ENCODE results near the gene KIAA0513.

The KIAA0513 gene

DNA sequence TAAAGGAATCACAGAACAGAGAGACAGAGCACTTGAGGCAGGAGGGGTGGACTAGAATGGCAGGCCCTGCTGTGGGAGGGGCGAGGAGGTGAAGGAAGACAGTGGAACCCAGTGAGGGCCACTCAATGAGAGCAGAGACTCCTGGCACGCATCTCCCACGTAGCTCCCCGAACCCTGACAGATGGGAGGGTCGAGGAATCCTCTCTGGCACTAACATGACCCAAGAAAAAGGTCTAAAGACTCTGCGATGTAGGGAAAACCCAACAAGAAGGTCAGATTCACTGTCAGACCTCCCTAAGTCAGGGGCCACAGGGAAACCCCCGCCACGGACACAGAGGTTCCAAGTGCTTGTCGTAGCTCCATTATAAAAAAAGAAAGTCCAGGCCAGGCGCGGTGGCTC, 31.2 kb upstream of the KIAA0513 start:
- Histone ChIP-seq H3K36me3 (ENCODE audit: insufficient read depth, low read length) (peaks cover 36% of the 10 kb centered on the region), H2AFZ (ENCODE audit: low read depth, low read length) (no peak overlapping the region), H3K9me3 (ENCODE audit: low read length) (peaks cover 4% of the 10 kb centered on the region), H3K4me1 (ENCODE audit: insufficient read depth, low read length) (no peaks in the 10 kb centered on the region), H3K4me3 (ENCODE audit: low read length) (no peak overlapping the region), H3K27me3 (ENCODE audit: insufficient read depth, low read length) (no peaks in the 10 kb centered on the region)

DNA sequence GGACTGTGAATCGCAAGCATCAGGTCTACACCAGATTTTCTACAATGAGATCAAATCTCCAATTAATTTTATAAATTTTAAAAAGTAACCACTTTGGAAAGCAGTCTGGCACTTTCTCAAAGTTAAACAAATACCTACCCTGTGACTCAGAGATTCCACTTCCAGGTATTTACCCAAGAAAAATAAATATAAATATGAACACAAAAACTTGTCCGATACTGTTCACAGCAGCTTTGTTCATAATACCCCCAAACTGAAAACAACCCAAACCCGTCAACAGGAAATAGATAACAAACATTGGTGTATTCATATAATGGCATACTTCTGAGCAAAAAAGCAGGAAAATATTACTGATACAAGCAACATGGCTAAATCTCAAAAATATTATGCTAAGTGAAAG, 28.4 kb upstream of the KIAA0513 start:
- peaks cover 4% of the 10 kb centered on the region for H3K9me3 ChIP-seq (ENCODE audit: low read length)
- H3K4me3 ChIP-seq (ENCODE audit: low read length): no peak overlapping the region
- no peaks in the 10 kb centered on the region for H3K4me1 ChIP-seq (ENCODE audit: insufficient read depth, low read length)
- H3K36me3 ChIP-seq (ENCODE audit: insufficient read depth, low read length): peaks cover 20% of the 10 kb centered on the region
- H2AFZ ChIP-seq (ENCODE audit: low read depth, low read length): no peak overlapping the region
- H3K27me3 ChIP-seq (ENCODE audit: insufficient read depth, low read length): no peaks in the 10 kb centered on the region

DNA sequence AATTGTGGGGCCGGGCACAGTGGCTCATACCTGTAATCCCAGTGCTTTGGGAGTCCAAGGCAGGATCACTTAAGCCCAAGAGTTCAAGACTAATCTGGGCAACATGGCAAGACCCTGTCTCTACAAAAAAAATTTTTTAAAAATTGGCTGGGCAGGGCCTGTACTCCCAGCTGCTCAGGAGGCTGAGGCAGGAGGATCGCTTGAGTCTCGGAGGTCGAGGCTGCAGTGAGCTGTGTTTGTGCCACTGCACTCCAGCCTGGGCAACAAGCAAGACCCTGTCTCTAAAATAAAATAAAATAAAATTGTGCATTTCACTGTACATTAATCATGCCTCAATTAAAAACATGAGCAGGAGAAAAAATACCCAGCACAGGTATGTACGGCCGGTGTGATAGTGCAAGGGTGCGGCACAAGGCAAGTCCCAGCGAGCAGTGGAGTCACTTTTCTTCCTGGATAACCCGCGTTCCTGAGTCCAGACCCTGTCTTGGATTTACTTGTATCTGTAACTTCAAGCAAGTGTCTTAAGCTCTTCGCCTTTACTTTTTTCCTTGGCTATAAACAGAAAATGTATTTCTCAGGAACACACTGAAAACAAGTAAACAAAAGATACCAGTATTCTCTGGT, 27.6 kb upstream of the KIAA0513 start:
- Histone ChIP-seq H2AFZ (ENCODE audit: low read depth, low read length) (no peak overlapping the region), H3K27me3 (ENCODE audit: insufficient read depth, low read length) (no peaks in the 10 kb centered on the region), H3K4me1 (ENCODE audit: insufficient read depth, low read length) (no peaks in the 10 kb centered on the region), H3K36me3 (ENCODE audit: insufficient read depth, low read length) (peaks cover 12% of the 10 kb centered on the region), H3K9me3 (ENCODE audit: low read length) (peaks cover 4% of the 10 kb centered on the region), H3K4me3 (ENCODE audit: low read length) (no peak overlapping the region)

DNA sequence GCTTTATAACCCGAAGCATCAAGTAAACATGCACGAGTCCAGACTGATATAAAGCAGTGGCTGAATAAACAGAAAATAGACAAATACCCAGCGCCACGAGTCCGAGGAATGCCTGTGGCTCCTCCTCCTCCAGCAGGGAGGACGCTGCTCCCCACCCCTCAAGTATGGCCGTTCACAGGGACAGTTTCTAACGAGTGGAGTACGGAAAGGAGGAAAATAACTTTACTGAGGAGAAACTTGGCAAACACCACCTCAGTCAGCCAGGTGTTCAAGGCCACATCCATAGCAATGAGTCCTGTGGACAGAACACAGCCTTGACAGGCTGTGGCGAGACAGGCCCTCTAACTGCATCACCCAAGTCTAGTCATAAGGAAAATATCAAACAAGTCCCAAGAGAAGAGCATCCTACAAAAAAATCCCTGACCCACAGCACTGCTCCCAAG, 25.5 kb upstream of the KIAA0513 start:
- H3K36me3 ChIP-seq (ENCODE audit: insufficient read depth, low read length): peaks cover 5% of the 10 kb centered on the region
- H2AFZ ChIP-seq (ENCODE audit: low read depth, low read length): no peak overlapping the region
- no peaks in the 10 kb centered on the region for H3K4me1 ChIP-seq (ENCODE audit: insufficient read depth, low read length)
- peaks cover 4% of the 10 kb centered on the region for H3K9me3 ChIP-seq (ENCODE audit: low read length)
- H3K27me3 ChIP-seq (ENCODE audit: insufficient read depth, low read length): no peaks in the 10 kb centered on the region
- no peak overlapping the region for H3K4me3 ChIP-seq (ENCODE audit: low read length)

DNA sequence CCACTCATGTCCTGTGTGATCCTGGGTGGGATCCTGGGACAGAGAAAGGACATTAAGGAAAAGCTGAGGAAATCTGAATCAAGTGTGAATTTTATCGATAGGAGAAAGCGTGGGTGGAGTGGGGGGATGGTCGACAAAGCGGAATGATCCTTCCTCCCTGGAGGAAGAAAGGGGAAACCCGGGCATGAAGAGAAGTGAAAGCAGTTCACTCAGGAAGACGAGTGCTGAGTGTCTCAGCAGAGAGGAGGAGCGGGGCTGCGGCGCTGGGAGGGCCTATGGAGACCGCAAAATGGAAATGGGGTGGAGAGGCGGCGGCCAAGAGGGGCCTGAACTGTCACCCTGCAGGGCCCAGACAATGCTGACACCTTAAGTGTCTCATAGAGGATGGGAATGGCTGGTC, 25.0 kb upstream of the KIAA0513 start:
- H3K9me3 ChIP-seq (ENCODE audit: low read length): peaks cover 4% of the 10 kb centered on the region
- no peak overlapping the region for H2AFZ ChIP-seq (ENCODE audit: low read depth, low read length)
- H3K27me3 ChIP-seq (ENCODE audit: insufficient read depth, low read length): no peaks in the 10 kb centered on the region
- H3K4me3 ChIP-seq (ENCODE audit: low read length): no peak overlapping the region
- no peaks in the 10 kb centered on the region for H3K4me1 ChIP-seq (ENCODE audit: insufficient read depth, low read length)
- H3K36me3 ChIP-seq (ENCODE audit: insufficient read depth, low read length): peaks cover 5% of the 10 kb centered on the region

DNA sequence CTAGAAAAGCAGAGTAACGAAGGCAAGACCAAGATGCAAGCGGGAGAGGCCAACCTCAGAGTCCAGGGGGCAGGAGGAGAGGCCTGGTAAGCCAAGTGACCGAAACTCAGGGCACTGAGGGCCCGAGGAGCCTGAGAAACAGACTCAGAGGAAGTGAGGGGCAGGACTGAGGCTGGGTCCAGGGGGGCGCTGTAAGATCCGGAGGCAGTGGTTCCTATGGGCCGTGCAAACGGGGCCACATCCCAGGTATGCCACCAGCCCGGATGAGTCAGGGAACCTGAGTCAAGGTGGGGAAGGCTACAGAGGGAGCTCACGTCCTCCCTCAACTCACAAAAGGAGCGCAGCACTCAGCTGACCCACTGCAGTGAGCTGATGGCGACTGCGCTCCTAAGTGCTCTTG, 24.5 kb upstream of the KIAA0513 start:
- Histone ChIP-seq H3K4me1 (ENCODE audit: insufficient read depth, low read length) (no peaks in the 10 kb centered on the region), H3K4me3 (ENCODE audit: low read length) (no peak overlapping the region)

DNA sequence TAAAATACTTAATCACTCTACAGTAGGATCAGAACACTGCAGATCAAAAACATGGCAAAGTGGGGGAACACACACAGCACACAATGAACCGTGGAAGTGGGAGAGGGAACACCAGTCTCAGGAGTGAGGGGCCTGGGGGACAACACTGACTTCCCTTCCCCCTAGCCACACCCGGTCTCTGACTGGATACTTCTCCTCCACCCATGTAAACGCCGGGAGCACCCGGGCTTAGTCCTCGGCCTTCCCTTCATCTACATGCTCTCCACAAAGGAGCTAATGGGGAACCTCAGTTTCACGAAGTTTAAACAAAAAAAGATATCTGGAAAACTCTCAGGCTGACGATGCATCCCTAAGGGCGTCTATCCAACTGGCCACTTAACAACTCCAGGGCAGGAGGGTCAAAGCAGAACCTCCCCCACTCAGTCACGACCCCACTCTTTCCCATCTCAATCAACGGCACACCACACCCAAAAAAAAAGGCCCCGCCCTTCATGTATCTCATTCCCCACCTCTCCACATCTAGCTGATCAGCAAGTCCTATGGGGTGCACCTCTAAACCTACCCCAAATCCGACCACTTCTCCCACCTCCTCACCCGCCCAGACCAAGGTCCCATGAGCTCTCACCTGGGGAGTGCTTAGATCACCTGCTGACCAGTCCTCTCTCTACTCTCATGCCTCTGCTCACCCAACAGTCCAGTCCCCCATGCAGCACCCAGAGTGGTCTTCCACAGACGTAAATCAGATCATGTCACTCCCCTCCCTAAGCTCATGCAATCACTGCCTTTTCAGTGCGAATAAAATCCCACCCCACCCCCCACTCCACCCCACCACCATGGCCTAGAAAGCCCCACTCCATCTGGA, 23.6 kb upstream of the KIAA0513 start:
- no peaks in the 10 kb centered on the region for H3K9me3 ChIP-seq (ENCODE audit: low read length)
- H3K36me3 ChIP-seq (ENCODE audit: insufficient read depth, low read length): peaks cover 5% of the 10 kb centered on the region
- no peaks in the 10 kb centered on the region for H3K4me1 ChIP-seq (ENCODE audit: insufficient read depth, low read length)
- H2AFZ ChIP-seq (ENCODE audit: low read depth, low read length): no peak overlapping the region
- no peak overlapping the region for H3K4me3 ChIP-seq (ENCODE audit: low read length)
- H3K27me3 ChIP-seq (ENCODE audit: insufficient read depth, low read length): no peaks in the 10 kb centered on the region

More for the DNA sequence above, 24.5 kb upstream of the KIAA0513 start:
- H3K36me3 ChIP-seq (ENCODE audit: insufficient read depth, low read length): peaks cover 5% of the 10 kb centered on the region
- H3K27me3 ChIP-seq (ENCODE audit: insufficient read depth, low read length): no peaks in the 10 kb centered on the region
- H2AFZ ChIP-seq (ENCODE audit: low read depth, low read length): no peak overlapping the region
- H3K9me3 ChIP-seq (ENCODE audit: low read length): peaks cover 4% of the 10 kb centered on the region

DNA sequence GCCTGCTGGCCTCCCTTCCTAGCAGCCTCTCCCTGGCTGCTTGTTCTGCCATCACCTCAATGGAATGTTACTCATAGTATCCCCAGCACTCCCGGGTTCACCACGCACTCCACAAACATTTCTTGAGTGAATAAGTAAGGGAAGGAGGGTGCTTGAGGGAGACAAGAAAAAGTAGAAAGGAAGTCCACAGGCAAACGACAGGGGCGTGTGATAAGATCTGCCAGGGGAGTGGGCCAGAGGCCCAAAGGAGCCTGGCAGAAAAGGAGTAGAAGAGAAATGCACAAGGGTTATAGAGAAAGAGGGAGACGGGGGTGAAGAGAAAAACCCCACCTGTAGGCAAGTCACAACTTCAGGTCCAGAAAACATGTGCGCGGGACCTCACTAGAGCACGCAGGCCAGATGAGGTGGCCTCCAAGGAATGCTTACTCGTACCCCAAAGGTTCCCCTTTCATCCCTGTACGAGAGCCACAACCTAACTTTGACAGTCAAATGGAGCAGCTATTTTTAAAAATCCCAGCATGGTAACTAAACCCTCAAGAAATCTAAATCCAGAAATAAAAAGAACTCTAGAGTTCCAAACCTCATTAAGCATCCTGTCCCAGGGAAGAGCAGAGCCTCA, 22.9 kb upstream of the KIAA0513 start:
- Histone ChIP-seq H3K27me3 (ENCODE audit: insufficient read depth, low read length) (no peaks in the 10 kb centered on the region), H3K4me3 (ENCODE audit: low read length) (no peak overlapping the region), H2AFZ (ENCODE audit: low read depth, low read length) (no peak overlapping the region), H3K9me3 (ENCODE audit: low read length) (no peaks in the 10 kb centered on the region), H3K4me1 (ENCODE audit: insufficient read depth, low read length) (no peaks in the 10 kb centered on the region), H3K36me3 (ENCODE audit: insufficient read depth, low read length) (peaks cover under 1% of the 10 kb centered on the region)

DNA sequence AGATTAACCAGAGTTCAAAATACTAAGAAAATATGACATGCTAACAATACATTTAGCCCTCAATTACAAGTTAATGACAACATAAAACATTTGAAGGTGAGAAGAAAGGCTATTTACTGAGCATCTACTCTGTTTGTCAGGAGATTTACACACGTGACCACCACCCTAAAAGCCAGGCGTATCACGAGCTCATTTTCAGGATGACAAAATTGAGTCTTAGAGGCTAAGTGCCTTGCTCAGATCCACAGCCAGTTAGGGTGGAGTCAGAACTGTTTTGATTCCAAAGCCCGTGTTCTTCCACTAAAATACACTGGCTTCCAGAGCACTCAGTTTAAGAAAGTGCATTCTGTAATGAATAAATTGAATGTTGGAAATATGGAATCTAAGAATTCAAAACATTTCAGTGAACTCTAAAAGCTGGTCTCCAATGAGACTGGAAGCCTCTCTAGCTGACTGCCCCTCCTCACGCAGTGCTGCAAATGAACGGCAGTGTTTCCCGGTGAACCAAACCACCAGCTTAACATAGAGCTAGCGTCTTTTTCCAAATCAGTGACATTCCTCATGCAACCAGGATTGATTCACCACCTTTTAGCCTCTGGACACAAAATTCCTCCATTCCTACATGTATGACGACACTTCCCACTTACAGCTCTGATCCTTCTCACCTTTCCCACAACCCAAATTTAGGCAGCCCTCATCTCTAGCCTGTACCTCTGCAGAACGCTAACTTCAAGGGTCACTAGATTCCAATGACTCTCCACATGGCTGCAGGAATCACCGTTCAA, 22.1 kb upstream of the KIAA0513 start:
- Histone ChIP-seq H3K9me3 (ENCODE audit: low read length) (no peaks in the 10 kb centered on the region), H3K27me3 (ENCODE audit: insufficient read depth, low read length) (no peaks in the 10 kb centered on the region), H3K4me1 (ENCODE audit: insufficient read depth, low read length) (peaks cover 5% of the 10 kb centered on the region), H2AFZ (ENCODE audit: low read depth, low read length) (no peak overlapping the region), H3K4me3 (ENCODE audit: low read length) (no peak overlapping the region), H3K36me3 (ENCODE audit: insufficient read depth, low read length) (no peaks in the 10 kb centered on the region)

DNA sequence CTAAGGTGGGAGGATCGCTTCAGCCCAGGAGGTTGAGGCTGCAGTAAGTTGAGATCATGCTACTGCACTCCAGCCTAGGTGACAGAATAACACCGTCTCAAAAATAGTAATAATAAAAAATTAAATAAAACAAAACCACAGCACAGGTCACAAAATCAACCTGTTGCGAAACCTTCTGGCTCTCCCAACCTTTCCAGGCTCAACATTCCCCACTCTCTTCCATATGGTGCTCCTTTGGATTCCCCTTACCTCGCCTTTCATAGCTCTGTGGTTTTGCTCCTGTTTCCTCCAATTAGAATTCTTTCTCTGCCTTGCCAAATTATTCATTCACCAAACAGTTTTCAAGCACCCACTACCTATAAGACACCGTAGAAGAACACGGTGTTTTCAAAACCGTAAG, 21.0 kb upstream of the KIAA0513 start:
- Histone ChIP-seq H3K4me1 (ENCODE audit: insufficient read depth, low read length) (peaks cover 7% of the 10 kb centered on the region), H3K9me3 (ENCODE audit: low read length) (no peaks in the 10 kb centered on the region)

DNA sequence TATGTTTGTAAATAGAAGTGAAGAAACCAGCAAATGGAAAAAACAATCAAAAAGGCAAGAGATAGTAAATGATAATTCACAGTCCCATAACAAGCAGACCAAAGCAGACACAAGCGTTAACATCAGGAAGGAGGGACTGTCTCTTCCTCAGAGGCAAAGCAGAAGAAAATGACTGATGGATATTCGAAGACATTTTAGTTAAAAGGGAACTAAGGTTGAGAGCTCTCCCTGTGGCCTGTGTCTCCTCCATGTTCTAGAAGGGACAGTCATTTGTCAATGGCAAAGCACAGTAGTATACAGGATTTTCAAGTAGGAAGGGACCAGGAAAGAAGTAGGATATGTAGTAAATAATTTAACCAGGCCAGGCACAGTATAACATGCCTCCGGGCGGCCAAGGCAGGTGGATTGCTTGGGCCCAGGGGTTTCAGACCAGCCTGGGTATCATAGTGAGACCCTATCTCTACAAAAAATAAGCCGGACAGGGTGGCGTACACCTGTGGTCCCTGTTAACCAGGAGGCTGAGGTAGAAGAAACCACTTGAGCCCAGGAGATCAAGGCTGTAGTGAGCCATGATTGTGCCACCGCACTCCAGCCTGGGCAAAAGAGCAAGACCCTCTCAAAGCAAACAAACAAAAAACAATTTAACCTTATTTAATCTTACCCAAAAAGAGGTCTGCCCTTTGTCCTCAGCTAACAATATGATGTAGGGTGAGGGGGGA, 19.9 kb upstream of the KIAA0513 start:
- no peaks in the 10 kb centered on the region for H3K36me3 ChIP-seq (ENCODE audit: insufficient read depth, low read length)
- no peaks in the 10 kb centered on the region for H3K27me3 ChIP-seq (ENCODE audit: insufficient read depth, low read length)
- H3K4me3 ChIP-seq (ENCODE audit: low read length): no peak overlapping the region
- no peaks in the 10 kb centered on the region for H3K9me3 ChIP-seq (ENCODE audit: low read length)
- H3K4me1 ChIP-seq (ENCODE audit: insufficient read depth, low read length): peaks cover 10% of the 10 kb centered on the region
- no peak overlapping the region for H2AFZ ChIP-seq (ENCODE audit: low read depth, low read length)

More for the DNA sequence above, 21.0 kb upstream of the KIAA0513 start:
- H2AFZ ChIP-seq (ENCODE audit: low read depth, low read length): no peak overlapping the region
- no peaks in the 10 kb centered on the region for H3K27me3 ChIP-seq (ENCODE audit: insufficient read depth, low read length)
- no peaks in the 10 kb centered on the region for H3K36me3 ChIP-seq (ENCODE audit: insufficient read depth, low read length)
- no peak overlapping the region for H3K4me3 ChIP-seq (ENCODE audit: low read length)

DNA sequence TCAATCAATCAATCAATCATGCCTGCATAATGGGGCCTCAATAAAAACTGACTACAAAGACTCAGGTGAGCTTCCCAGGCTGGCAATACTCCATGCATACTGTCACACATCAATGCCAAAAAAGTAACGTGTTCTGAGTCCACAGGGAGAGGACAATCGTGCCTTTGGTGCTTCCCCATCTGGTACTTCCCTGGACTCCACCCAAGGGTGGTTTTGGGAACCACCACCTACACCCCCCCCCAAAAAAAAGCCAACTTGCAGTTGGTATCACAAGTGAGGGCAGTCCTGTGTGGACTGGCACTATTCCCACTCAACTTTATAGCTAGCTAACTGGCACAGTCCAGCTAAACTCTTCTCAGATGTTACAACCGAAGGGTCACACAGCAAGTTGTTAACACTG, 19.3 kb upstream of the KIAA0513 start:
- Histone ChIP-seq H3K4me1 (ENCODE audit: insufficient read depth, low read length) (peaks cover 10% of the 10 kb centered on the region), H3K36me3 (ENCODE audit: insufficient read depth, low read length) (no peaks in the 10 kb centered on the region), H2AFZ (ENCODE audit: low read depth, low read length) (no peak overlapping the region)

More for the DNA sequence above, 19.3 kb upstream of the KIAA0513 start:
- Histone ChIP-seq H3K4me3 (ENCODE audit: low read length) (no peak overlapping the region), H3K9me3 (ENCODE audit: low read length) (no peaks in the 10 kb centered on the region), H3K27me3 (ENCODE audit: insufficient read depth, low read length) (no peaks in the 10 kb centered on the region)

All from neuron (in vitro differentiated cells).